NCI-H2196 (cell line): ENCODE measurements around the gene PEX19.
"Not testable (repeated sequence)": the region's sequence is repeated elsewhere in the genome, so short reads cannot be mapped to it uniquely, and the experiment has no call there.

Source experiments
- DNase-seq: peaks from one replicate; lab custom pipeline; 2025; ENCODE audit not compliant: unreplicated experiment; lab: John Stamatoyannopoulos, UW

Gene PEX19

GRCh38 chr1:160284782-160285344, at the start of gene PEX19:
Gene PEX19 (minus strand): TSS chr1:160285133. CDS start chr1:160285124, 9 bp downstream.
- peak; percentile 87 for DNase-seq

GRCh38 chr1:160332516-160332915, 47.6 kb upstream of the PEX19 start:
- DNase-seq = no peak

- no peak for DNase-seq
These were observed 45.2 kb upstream of the PEX19 start for GRCh38 chr1:160330119-160330518.

GRCh38 chr1:160328184-160328583, 43.3 kb upstream of the PEX19 start:
- DNase-seq = no peak

GRCh38 chr1:160326418-160326817, 41.5 kb upstream of the PEX19 start:
- DNase-seq = no peak

- peak; percentile 79 for DNase-seq
These were observed 40.3 kb upstream of the PEX19 start for GRCh38 chr1:160325252-160325651.

- no peak for DNase-seq
These were observed 37.9 kb upstream of the PEX19 start for GRCh38 chr1:160322831-160323230.

GRCh38 chr1:160315359-160315758, 30.4 kb upstream of the PEX19 start:
- DNase-seq = no peak

- DNase-seq = no peak
These were observed 24.6 kb upstream of the PEX19 start for GRCh38 chr1:160309571-160309970.

- DNase-seq = no peak
These were observed 24.2 kb upstream of the PEX19 start for GRCh38 chr1:160309185-160309557.

- DNase-seq = no peak
These were observed 23.7 kb upstream of the PEX19 start for GRCh38 chr1:160308451-160309184.

GRCh38 chr1:160307118-160307791, 22.3 kb upstream of the PEX19 start:
- DNase-seq = no peak

GRCh38 chr1:160300173-160300572, 15.2 kb upstream of the PEX19 start:
- no peak for DNase-seq

- no peak for DNase-seq
These were observed 11.1 kb upstream of the PEX19 start for GRCh38 chr1:160296036-160296435.

- no peak for DNase-seq
These were observed 8.4 kb upstream of the PEX19 start for GRCh38 chr1:160293020-160293968.

GRCh38 chr1:160291248-160292220, 6.6 kb upstream of the PEX19 start:
- DNase-seq = peak; percentile 66

- not testable (repeated sequence) for DNase-seq
These were observed 2.8 kb upstream of the PEX19 start for GRCh38 chr1:160287769-160288168.

- DNase-seq = no peak
These were observed 573 bp upstream of the PEX19 start for GRCh38 chr1:160285506-160285905.

- DNase-seq = no peak
These were observed 632 bp downstream of the PEX19 start for GRCh38 chr1:160284220-160284781.

- no peak for DNase-seq
These were observed 2.1 kb downstream of the PEX19 start for GRCh38 chr1:160282807-160283206.
